ENCODE measurements around the gene ASXL1.
"Not testable (repeated sequence)": the region's sequence is repeated elsewhere in the genome, so short reads cannot be mapped to it uniquely, and the experiment has no call there.

DNA sequence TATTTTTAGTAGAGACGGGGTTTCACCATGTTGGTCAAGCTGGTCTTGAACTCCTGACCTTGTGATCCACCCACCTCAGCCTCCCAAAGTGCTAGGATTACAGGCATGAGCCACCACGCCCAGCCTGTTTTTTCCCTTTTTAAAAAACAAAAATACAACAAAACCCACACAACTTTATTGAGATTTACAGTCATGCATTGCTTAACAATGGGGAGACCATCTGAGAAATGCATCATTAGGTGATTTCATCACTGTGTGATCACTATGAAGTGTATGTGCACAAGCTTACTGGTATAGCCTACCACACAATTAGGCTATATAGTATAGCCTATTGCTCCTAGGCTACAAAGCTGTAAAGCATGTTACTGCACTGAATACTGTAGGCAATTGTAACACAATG, 17.1 kb upstream of the ASXL1 start:
- not testable (repeated sequence) for TF ChIP-seq TOX (CRISPR knock-in tag; IDR thresholded peaks at IDR 0.05; ENCODE audit: borderline replicate concordance); ZFP3 (CRISPR knock-in tag; IDR thresholded peaks at IDR 0.05); ZC3H10 (CRISPR knock-in tag; IDR thresholded peaks at IDR 0.05)
